WERI-Rb-1 (cell line): Measurements from ENCODE around the gene POU5F1.

Experiments used
- DNase-seq: peaks from one replicate; pipeline ENCODE4 v3.0.0-alpha.2; 2020
- H3K27ac ChIP-seq: fragments of 250-450 bp; sonication (Bioruptor Pico); 2 replicates; pipeline ENCODE4 v1.5.1; 2020; ENCODE audit warnings: mild to moderate bottlenecking, moderate library complexity
- H3K27me3 ChIP-seq: fragments of 250-450 bp; sonication (Bioruptor Pico); 2 replicates; pipeline ENCODE4 v1.5.1; 2021; ENCODE audit warnings: mild to moderate bottlenecking, low read depth, moderate library complexity; ENCODE audit not compliant: insufficient read depth, severe bottlenecking
- H3K36me3 ChIP-seq: fragments of 250-450 bp; sonication (Bioruptor Pico); 2 replicates; pipeline ENCODE4 v1.5.1; 2020; ENCODE audit warnings: mild to moderate bottlenecking, moderate library complexity
- H3K4me3 ChIP-seq: 2 replicates; pipeline ENCODE4 v1.5.1; 2011; ENCODE audit warnings: low read depth, mild to moderate bottlenecking, control low read depth, low read length
- H3K9me3 ChIP-seq: fragments of 250-450 bp; sonication (Bioruptor Pico); 2 replicates; pipeline ENCODE4 v1.5.1; 2021; ENCODE audit warnings: mild to moderate bottlenecking, moderate library complexity; ENCODE audit not compliant: severe bottlenecking
- TF ChIP-seq, protein P1 (sequence below): IDR thresholded peaks from 2 replicates; pipeline ENCODE4 v1.5.1; 2011; ENCODE audit warnings: low read depth, mild to moderate bottlenecking, control low read depth, inconsistent platforms, low read length

Gene POU5F1

DNA sequence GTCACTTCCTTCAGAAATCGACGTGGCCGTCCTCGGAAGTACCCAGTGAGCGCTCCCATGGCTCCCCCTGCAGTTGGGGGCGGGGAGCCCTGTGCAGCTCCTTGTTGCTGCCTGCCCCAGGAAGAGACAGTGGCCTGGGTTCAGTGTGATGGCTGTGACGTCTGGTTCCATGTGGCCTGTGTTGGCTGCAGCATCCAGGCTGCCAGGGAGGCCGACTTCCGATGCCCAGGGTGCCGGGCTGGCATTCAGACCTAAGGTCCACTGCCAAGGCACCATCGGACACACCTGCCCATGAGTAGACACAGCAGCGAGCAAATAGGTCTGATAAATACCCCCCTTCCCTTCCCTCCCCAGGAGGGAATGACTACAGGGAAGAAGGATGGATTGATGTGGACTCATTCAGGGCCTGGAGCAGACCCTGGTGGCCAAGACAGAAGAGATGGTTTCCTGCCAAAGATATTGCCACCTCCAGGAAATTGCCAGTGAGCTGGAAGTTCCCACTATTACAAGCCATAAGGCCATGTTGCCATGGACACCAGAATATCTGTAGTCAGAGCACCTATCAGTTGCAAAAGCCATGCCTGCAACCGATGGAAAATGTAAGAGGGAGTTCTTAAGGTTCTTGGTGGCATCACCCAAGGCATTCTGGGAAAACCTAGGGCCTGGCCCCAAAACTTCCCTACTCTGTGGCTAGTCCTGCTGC, 7.9 kb downstream of the POU5F1 start:
- Histone ChIP-seq H3K27me3 (no peaks in the 10 kb centered on the region), H3K27ac (no peak overlapping the region)
- DNase-seq: no peak

DNA sequence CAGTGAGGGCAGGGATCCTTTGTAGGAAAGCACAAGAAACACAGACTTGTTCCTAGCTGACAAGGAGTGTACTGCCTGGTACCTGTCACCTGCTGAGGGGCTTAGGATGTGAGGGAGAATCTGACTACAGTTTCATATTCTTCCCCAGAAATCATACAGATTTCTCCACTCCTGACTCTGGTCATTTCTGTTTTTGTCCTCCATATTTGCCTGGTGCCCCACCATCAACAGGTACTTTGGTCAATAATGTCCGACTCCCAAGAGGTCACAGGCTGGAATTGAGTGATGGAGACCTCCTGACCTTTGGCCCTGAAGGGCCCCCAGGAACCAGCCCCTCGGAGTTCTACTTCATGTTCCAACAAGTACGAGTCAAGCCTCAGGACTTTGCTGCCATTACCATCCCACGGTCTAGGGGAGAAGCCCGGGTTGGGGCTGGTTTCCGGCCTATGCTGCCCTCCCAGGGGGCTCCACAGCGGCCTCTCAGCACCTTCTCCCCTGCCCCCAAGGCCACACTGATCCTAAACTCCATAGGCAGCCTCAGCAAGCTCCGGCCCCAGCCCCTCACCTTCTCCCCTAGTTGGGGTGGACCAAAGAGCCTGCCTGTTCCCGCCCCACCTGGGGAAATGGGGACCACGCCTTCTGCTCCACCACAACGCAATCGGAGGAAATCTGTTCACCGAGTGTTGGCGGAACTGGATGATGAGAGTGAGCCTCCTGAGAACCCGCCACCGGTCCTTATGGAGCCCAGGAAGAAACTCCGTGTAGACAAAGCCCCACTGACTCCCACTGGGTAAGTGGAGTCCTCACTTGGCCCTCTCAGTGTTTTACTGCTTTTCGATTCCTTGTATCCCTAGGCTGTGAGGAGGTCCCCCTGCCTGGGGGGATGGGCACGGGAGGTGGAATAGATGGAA, 9.0 kb downstream of the POU5F1 start:
- Histone ChIP-seq H3K36me3 (peaks cover 55% of the 10 kb centered on the region), H3K4me3 (no peak overlapping the region), H3K27ac (no peak overlapping the region), H3K27me3 (no peaks in the 10 kb centered on the region), H3K9me3 (no peaks in the 10 kb centered on the region)
- DNase-seq: no peak
- TF ChIP-seq, protein P1, sequence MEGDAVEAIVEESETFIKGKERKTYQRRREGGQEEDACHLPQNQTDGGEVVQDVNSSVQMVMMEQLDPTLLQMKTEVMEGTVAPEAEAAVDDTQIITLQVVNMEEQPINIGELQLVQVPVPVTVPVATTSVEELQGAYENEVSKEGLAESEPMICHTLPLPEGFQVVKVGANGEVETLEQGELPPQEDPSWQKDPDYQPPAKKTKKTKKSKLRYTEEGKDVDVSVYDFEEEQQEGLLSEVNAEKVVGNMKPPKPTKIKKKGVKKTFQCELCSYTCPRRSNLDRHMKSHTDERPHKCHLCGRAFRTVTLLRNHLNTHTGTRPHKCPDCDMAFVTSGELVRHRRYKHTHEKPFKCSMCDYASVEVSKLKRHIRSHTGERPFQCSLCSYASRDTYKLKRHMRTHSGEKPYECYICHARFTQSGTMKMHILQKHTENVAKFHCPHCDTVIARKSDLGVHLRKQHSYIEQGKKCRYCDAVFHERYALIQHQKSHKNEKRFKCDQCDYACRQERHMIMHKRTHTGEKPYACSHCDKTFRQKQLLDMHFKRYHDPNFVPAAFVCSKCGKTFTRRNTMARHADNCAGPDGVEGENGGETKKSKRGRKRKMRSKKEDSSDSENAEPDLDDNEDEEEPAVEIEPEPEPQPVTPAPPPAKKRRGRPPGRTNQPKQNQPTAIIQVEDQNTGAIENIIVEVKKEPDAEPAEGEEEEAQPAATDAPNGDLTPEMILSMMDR: no peak

More for the DNA sequence above, 7.9 kb downstream of the POU5F1 start:
- no peaks in the 10 kb centered on the region for H3K9me3 ChIP-seq
- TF ChIP-seq, protein P1: no peak
- peaks cover 57% of the 10 kb centered on the region for H3K36me3 ChIP-seq
- no peak overlapping the region for H3K4me3 ChIP-seq

DNA sequence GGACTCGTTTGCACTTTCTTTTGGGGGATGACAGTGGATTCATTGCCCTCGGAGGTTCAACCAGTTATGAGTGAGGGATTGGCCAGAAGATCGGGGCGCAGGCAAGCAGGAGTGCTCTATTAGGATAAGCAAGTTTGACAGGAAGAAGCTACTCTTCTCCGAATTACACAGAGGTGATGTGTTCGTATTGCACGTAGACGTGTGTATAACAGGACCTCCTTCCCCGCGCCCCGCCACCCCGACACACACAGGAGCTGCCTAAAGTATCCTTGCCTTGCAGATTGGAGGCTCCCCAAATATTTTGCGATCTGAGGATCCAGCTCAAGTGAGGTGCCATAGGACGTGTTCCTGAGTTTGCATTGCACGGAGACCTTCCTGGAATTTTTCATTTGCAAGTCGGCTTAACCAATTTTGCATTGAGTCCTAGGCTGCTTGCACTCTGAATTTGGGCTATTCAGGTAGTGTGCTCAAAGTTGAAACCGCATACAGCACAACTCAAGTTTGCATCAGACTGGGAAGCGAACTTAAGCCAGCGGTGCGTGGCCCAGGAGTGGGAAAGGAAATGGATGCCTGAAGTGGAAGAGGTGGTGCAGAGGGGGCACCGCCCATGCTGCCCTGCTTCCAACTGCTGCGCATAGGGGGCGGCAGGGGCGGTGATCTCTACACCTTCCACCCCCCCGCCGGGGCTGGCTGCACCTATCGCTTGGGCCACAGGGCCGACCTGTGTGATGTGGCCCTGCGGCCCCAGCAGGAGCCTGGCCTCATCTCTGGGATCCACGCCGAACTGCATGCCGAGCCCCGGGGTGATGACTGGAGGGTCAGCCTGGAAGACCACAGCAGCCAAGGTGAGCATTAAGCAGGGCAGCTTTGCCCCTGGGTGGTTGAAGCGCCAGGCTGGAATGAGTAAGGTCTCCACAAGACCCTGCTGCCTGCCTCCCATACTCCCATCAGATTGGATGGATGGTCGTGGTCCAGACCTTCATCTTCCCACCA, 11.3 kb downstream of the POU5F1 start:
- DNase-seq: no peak
- H3K27ac ChIP-seq: peak overlapping the region; percentile 75
- peak overlapping the region; percentile 65 for H3K4me3 ChIP-seq
- TF ChIP-seq, protein P1: no peak
- no peaks in the 10 kb centered on the region for H3K9me3 ChIP-seq
- H3K36me3 ChIP-seq: peaks cover 75% of the 10 kb centered on the region
- no peaks in the 10 kb centered on the region for H3K27me3 ChIP-seq

DNA sequence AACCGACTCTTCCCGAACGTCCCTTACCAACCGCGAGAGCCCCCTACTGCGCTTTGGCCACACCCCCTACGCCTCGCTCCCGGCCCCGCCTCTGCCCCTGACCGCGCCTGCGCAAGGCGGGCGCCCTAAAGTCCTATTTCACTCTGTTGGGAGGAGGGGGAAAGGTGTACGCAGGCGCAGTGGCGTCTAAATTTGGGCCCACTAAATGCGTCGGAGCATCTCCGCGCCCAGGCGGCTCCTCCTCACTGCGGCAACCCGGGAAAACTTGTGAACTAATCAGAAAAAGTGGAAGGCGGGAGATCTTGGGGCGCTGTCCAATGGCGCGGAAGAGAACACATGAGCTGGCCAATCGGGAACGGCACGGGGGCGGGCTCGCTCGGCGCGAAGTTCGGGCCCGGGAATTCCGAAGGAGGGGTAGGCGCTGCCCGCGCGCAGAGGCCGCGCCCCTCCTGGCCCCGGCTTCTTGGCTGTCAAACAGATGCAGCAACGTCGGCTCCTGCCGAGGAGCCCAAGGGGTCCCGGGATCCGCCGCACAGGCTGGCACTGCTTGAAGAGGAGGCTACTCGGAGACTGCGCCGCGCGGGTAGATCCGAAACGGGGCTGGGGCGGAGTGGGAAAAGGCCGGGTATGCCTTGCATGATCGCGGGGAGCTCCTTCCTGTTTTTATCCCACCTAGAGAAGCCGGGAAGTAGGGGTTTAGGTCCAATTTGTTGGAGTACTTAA, 12.2 kb downstream of the POU5F1 start, which contains the start of gene TCF19:
TSS of gene TCF19 (plus strand) at position 450 of the 723 bp plus-strand sequence. CDS start 881 bp downstream, outside the sequence.
- H3K9me3 ChIP-seq: no peaks in the 10 kb centered on the region
- peak; percentile 100 for DNase-seq
- peaks cover 76% of the 10 kb centered on the region for H3K36me3 ChIP-seq
- H3K27ac ChIP-seq: peak within 1 kb of the TSS; percentile 84
- H3K27me3 ChIP-seq: no peaks in the 10 kb centered on the region
- TF ChIP-seq, protein P1: no peak
- H3K4me3 ChIP-seq: peak within 1 kb of the TSS; percentile 65
